IPS-11a (cell line): ENCODE measurements around the gene ZDHHC7.

Experiments used
- H3K4me3 ChIP-seq: one replicate; pipeline ENCODE4 v1.5.1; 2013; ENCODE audit warnings: low read depth, low read length, control low read depth

ZDHHC7 gene

DNA sequence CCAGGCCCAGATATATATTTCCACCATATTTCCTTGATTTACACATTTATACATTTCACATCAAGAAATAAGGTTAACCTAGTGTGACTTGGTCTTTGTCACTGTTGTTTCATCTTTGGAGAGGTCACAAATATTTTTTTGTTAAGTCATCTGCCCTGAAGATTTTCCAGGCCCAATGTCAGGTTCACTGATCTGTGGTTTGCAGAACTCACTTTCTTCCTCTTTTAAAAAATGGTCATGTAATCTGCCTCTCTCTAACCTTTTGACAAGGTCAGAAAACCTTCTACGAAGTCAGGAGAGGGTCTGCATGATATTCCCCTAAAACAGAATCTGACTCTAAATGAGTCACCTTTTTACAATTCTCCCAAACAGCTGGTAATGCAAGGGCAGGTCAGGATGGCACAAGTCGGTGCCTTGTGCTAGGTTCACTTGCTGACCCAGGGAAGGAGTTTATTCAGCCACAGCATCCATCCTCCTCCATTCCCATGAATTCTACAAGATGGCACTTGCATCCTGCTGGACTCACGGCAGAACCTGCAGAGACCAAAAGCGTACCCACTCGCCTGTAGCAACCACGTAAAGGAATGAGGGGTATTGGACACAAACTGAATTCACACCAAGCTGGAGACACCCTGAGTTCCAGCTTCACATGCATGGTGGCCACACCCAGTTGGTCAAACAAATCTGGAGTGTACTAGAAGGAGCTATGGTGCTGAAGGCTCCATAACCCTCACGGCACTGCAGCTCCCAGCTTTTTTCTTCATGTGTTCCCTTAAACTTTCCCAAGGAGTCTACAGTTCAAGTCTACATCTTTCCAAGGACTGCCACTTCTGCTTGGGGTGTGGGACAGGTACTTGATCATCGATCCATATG, 14.7 kb upstream of the ZDHHC7 start:
- H3K4me3 ChIP-seq = no peak overlapping the region

DNA sequence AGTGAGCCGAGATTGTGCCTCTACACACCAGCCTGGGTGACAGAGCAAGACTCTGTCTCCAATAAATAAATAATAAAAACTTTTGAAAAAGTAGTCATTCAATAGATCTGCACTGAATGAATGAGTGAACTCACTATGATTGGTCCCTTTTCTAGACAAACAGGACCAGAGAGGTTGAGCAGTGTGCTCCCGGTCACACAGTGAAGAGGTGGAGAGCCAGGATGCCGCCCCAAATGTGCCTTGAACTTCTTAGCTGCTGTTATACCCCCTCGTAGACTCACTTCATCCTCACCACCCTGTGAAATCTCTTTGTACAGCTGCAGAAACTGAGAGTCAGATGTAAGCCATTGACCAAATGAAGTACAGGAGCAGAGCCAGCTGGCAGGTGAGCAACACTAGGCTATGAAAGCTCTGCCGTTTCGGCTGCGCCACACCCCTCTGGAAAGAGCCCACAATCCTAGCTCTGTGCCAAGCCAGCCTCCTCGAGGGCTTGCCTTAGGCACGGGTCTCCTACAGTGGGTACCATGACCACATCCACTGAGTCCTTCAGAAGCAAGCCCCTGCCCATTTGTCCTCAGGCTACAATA, 8.4 kb upstream of the ZDHHC7 start:
- no peak overlapping the region for H3K4me3 ChIP-seq

DNA sequence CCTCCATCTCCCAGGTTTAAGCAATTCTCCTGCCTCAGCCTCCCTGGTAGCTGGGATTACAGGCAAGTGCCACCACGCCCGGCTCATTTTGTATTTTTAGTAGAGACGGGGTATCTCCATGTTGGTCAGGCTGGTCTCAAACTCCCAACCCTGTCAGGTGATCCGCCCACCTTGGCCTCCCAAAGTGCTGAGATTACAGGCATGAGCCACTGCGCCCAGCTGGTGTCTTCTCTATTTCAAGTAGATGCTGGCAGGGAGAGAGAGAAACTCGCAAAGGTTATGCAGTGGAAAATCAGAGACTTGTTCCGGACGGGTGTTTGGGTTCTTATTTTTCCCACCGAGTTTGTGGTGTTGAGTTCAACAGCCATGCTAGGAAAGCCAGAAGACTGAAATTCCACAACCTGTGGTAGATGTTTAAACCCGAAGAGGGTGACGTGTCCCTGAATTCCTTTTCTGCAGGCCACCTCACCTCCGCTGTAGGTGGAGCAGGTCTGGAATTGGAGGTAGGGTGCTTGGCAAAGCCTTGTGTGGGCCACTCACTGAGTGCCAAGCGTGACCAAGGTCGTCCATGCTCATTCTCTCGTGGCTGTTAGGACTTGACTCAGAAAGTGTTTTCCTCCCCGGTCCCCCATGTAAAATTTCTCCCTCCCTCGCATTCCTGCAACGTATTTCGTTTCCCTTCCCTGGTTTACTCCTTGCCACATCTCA, 7.3 kb upstream of the ZDHHC7 start:
- H3K4me3 ChIP-seq = no peak overlapping the region

DNA sequence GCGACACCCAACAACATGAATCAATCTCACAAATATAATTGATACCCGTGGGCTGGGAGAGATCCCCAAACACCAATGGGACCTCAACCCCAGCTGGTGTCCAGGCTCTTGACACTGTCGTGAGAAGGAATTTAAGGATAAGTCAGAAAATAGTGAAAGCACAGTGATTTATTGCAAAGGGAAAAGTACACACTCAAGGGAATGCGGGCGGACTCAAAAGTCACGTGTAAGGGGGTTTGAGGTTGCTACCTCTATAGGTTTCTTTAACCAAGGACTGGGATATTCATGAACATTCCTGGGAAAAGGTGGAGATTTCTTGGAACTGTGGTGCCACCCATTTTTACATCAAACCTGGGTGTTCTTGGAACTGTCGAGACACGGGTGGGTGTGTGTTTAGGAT, 6.3 kb upstream of the ZDHHC7 start:
- no peak overlapping the region for H3K4me3 ChIP-seq

DNA sequence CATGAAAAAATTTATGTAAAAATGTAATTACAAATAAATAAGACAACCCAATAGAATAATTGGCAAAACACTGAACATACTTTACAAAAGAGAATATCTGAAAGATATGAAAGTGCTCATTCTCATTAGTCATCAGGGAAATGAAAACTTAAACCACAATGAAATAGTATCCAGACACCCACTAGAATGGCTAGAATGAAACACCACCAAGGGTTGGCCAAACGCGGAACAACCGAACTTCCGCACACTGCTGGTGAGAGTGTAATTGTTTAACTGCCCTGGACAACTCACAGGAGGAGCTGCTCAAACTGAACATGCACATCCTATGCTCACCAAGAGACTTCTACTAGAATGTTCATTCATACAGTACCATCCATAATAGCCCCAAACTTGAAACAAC, 5.8 kb upstream of the ZDHHC7 start:
- H3K4me3 ChIP-seq = no peak overlapping the region

DNA sequence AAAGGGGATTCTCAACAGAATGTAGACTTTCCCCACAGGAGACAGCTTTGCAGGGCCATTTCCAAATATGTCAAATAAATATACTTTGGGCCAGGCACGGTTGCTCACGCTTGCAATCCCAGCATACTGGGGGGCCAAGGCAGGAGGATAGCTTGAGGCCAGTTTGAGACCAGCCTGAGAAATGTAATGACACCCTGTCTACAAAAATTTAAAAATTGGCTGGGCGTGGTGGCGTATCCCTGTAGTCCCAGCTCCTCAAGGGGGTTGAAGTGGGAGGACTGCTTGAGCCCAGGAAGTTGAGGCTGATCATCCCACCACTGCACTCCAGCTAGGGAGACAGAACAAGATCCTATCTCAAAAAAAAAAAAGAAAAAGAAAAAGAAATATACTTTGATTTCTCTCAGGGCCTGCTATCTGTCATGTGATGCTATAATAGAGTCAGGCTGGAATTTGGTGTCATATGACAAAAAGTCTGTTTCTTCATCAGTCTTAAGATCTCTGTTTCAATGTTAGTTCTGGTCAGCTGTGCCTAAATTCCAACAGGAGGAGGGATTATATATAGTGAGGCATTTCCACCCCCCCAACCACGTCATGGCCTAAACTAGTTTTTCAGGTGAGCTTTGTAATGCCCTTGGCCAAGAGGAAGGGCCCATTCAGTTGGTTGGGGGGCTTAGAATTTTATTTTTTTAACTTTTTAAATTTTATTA, 4.3 kb upstream of the ZDHHC7 start:
- H3K4me3 ChIP-seq = no peak overlapping the region

DNA sequence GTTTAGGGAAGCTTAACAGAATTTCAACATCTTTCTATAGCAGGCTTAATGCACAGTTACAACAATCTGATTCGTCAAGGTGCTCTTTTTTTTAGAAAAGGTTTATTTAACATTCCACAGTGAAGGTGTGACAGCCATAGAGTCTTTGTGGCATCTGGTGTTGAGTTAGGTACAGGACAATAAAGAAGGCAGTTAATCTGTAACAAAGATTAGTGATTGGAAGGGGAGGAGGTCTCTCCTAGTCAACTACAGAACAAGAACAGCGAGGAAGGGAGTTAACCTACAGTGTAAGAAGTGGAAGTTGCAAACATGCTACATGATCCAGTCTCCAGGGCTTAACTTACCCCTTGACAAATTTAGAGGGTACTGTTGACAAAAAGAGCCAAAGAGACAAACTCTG, 3.0 kb upstream of the ZDHHC7 start:
- H3K4me3 ChIP-seq = no peak overlapping the region

DNA sequence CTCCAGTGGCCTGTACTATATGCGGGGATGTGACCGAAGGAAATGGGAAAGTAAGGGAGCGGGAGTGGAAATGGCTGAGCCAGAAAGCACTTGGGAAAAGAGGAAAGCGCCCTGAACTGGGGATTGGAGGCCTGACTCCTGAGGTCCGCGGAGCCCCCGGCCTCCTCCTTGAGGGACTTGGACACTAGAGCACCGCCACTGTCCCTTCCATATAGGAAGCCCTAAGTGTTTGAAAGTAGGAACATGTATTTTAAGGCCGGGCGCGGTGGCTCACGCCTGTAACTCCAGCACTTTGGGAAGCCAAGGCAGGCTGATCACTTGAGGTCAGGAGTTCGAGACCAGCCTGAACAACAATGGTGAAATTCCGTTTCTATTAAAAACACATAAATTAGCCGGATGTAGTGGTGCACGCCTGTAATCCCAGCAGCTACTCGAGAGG, 530 bp upstream of the ZDHHC7 start:
- H3K4me3 ChIP-seq = peak overlapping the region; percentile 96

DNA sequence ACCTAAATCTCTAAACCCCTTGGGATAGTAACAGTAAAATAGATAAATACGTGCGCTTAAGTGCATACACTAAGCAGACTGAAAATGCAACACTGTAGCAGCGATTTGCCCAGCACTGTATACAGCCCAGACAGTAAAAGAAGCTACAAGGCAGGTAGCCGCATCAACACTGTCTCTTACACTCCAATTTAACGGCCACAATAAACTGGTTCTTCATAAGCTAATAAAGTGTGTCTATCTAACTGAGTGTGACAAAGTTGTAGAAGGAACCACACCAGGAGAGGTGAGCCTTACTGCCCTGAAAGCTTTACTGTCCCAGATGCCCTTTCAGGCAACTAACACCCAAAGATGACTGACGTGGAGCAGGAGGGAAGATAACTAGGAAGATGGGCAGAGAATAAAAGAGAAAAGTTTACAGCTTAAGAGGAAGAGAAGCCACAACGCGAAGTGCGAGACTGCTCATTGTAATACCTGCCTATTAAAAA, 847 bp downstream of the ZDHHC7 start:
- H3K4me3 ChIP-seq = peak overlapping the region; percentile 96

DNA sequence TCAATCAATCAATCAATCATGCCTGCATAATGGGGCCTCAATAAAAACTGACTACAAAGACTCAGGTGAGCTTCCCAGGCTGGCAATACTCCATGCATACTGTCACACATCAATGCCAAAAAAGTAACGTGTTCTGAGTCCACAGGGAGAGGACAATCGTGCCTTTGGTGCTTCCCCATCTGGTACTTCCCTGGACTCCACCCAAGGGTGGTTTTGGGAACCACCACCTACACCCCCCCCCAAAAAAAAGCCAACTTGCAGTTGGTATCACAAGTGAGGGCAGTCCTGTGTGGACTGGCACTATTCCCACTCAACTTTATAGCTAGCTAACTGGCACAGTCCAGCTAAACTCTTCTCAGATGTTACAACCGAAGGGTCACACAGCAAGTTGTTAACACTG, 3.1 kb downstream of the ZDHHC7 start:
- no peak overlapping the region for H3K4me3 ChIP-seq

DNA sequence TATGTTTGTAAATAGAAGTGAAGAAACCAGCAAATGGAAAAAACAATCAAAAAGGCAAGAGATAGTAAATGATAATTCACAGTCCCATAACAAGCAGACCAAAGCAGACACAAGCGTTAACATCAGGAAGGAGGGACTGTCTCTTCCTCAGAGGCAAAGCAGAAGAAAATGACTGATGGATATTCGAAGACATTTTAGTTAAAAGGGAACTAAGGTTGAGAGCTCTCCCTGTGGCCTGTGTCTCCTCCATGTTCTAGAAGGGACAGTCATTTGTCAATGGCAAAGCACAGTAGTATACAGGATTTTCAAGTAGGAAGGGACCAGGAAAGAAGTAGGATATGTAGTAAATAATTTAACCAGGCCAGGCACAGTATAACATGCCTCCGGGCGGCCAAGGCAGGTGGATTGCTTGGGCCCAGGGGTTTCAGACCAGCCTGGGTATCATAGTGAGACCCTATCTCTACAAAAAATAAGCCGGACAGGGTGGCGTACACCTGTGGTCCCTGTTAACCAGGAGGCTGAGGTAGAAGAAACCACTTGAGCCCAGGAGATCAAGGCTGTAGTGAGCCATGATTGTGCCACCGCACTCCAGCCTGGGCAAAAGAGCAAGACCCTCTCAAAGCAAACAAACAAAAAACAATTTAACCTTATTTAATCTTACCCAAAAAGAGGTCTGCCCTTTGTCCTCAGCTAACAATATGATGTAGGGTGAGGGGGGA, 3.7 kb downstream of the ZDHHC7 start:
- H3K4me3 ChIP-seq = no peak overlapping the region

DNA sequence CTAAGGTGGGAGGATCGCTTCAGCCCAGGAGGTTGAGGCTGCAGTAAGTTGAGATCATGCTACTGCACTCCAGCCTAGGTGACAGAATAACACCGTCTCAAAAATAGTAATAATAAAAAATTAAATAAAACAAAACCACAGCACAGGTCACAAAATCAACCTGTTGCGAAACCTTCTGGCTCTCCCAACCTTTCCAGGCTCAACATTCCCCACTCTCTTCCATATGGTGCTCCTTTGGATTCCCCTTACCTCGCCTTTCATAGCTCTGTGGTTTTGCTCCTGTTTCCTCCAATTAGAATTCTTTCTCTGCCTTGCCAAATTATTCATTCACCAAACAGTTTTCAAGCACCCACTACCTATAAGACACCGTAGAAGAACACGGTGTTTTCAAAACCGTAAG, 4.7 kb downstream of the ZDHHC7 start:
- no peak overlapping the region for H3K4me3 ChIP-seq

DNA sequence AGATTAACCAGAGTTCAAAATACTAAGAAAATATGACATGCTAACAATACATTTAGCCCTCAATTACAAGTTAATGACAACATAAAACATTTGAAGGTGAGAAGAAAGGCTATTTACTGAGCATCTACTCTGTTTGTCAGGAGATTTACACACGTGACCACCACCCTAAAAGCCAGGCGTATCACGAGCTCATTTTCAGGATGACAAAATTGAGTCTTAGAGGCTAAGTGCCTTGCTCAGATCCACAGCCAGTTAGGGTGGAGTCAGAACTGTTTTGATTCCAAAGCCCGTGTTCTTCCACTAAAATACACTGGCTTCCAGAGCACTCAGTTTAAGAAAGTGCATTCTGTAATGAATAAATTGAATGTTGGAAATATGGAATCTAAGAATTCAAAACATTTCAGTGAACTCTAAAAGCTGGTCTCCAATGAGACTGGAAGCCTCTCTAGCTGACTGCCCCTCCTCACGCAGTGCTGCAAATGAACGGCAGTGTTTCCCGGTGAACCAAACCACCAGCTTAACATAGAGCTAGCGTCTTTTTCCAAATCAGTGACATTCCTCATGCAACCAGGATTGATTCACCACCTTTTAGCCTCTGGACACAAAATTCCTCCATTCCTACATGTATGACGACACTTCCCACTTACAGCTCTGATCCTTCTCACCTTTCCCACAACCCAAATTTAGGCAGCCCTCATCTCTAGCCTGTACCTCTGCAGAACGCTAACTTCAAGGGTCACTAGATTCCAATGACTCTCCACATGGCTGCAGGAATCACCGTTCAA, 5.9 kb downstream of the ZDHHC7 start:
- no peak overlapping the region for H3K4me3 ChIP-seq

DNA sequence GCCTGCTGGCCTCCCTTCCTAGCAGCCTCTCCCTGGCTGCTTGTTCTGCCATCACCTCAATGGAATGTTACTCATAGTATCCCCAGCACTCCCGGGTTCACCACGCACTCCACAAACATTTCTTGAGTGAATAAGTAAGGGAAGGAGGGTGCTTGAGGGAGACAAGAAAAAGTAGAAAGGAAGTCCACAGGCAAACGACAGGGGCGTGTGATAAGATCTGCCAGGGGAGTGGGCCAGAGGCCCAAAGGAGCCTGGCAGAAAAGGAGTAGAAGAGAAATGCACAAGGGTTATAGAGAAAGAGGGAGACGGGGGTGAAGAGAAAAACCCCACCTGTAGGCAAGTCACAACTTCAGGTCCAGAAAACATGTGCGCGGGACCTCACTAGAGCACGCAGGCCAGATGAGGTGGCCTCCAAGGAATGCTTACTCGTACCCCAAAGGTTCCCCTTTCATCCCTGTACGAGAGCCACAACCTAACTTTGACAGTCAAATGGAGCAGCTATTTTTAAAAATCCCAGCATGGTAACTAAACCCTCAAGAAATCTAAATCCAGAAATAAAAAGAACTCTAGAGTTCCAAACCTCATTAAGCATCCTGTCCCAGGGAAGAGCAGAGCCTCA, 6.6 kb downstream of the ZDHHC7 start:
- H3K4me3 ChIP-seq = no peak overlapping the region

DNA sequence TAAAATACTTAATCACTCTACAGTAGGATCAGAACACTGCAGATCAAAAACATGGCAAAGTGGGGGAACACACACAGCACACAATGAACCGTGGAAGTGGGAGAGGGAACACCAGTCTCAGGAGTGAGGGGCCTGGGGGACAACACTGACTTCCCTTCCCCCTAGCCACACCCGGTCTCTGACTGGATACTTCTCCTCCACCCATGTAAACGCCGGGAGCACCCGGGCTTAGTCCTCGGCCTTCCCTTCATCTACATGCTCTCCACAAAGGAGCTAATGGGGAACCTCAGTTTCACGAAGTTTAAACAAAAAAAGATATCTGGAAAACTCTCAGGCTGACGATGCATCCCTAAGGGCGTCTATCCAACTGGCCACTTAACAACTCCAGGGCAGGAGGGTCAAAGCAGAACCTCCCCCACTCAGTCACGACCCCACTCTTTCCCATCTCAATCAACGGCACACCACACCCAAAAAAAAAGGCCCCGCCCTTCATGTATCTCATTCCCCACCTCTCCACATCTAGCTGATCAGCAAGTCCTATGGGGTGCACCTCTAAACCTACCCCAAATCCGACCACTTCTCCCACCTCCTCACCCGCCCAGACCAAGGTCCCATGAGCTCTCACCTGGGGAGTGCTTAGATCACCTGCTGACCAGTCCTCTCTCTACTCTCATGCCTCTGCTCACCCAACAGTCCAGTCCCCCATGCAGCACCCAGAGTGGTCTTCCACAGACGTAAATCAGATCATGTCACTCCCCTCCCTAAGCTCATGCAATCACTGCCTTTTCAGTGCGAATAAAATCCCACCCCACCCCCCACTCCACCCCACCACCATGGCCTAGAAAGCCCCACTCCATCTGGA, 7.4 kb downstream of the ZDHHC7 start:
- no peak overlapping the region for H3K4me3 ChIP-seq

DNA sequence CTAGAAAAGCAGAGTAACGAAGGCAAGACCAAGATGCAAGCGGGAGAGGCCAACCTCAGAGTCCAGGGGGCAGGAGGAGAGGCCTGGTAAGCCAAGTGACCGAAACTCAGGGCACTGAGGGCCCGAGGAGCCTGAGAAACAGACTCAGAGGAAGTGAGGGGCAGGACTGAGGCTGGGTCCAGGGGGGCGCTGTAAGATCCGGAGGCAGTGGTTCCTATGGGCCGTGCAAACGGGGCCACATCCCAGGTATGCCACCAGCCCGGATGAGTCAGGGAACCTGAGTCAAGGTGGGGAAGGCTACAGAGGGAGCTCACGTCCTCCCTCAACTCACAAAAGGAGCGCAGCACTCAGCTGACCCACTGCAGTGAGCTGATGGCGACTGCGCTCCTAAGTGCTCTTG, 8.3 kb downstream of the ZDHHC7 start:
- H3K4me3 ChIP-seq = no peak overlapping the region

DNA sequence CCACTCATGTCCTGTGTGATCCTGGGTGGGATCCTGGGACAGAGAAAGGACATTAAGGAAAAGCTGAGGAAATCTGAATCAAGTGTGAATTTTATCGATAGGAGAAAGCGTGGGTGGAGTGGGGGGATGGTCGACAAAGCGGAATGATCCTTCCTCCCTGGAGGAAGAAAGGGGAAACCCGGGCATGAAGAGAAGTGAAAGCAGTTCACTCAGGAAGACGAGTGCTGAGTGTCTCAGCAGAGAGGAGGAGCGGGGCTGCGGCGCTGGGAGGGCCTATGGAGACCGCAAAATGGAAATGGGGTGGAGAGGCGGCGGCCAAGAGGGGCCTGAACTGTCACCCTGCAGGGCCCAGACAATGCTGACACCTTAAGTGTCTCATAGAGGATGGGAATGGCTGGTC, 8.7 kb downstream of the ZDHHC7 start:
- H3K4me3 ChIP-seq = no peak overlapping the region

DNA sequence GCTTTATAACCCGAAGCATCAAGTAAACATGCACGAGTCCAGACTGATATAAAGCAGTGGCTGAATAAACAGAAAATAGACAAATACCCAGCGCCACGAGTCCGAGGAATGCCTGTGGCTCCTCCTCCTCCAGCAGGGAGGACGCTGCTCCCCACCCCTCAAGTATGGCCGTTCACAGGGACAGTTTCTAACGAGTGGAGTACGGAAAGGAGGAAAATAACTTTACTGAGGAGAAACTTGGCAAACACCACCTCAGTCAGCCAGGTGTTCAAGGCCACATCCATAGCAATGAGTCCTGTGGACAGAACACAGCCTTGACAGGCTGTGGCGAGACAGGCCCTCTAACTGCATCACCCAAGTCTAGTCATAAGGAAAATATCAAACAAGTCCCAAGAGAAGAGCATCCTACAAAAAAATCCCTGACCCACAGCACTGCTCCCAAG, 9.2 kb downstream of the ZDHHC7 start:
- H3K4me3 ChIP-seq = no peak overlapping the region
